HepG2 (cell line): ENCODE data around the gene RFFL. TPM values are rescaled to one million over a fixed set of nuclear protein-coding genes. Genes with fewer than 3 reads are reported as not detected.

Experiments
- BCL6 ChIP-seq: IDR thresholded peaks from 2 replicates; pipeline ENCODE4 v1.6.1; 2016; ENCODE audit warnings: missing genetic modification reagents, missing compliant biosample characterization
- DRAP1 ChIP-seq: IDR thresholded peaks from 2 replicates; pipeline ENCODE4 v1.6.1; 2016; ENCODE audit warnings: missing genetic modification reagents, missing compliant biosample characterization
- FOSL1 ChIP-seq: sonication (generic); formaldehyde crosslinking; IDR thresholded peaks from 2 replicates; pipeline ENCODE4 v1.9.0; 2021; ENCODE audit warnings: missing genetic modification reagents, borderline replicate concordance
- GATAD2A ChIP-seq: IDR thresholded peaks from 2 replicates; pipeline ENCODE4 v1.6.1; 2016
- HDAC1 ChIP-seq: sonication (generic); formaldehyde crosslinking; IDR thresholded peaks from 2 replicates; pipeline ENCODE4 v1.5.1; 2020; ENCODE audit warnings: mild to moderate bottlenecking, missing genetic modification reagents
- JUNB ChIP-seq: sonication (generic); formaldehyde crosslinking; IDR thresholded peaks from 2 replicates; pipeline ENCODE4 v1.8.0; 2022; ENCODE audit warnings: missing genetic modification reagents, mild to moderate bottlenecking, borderline replicate concordance
- MED1 ChIP-seq: sonication (generic); formaldehyde crosslinking; IDR thresholded peaks from 2 replicates; pipeline ENCODE4 v1.4.0; 2020; ENCODE audit warnings: missing genetic modification reagents
- PATZ1 ChIP-seq: sonication (generic); formaldehyde crosslinking; IDR thresholded peaks from 2 replicates; pipeline ENCODE4 v1.4.0; 2020; ENCODE audit warnings: missing genetic modification reagents
- POGK ChIP-seq: sonication (generic); formaldehyde crosslinking; conservative IDR thresholded peaks from 2 replicates; pipeline ENCODE4 v1.8.0; 2022; ENCODE audit warnings: mild to moderate bottlenecking, moderate library complexity, missing genetic modification reagents
- RAD21 ChIP-seq: fragments of 450-650 bp; formaldehyde crosslinking; IDR thresholded peaks from 2 replicates; pipeline ENCODE4 v1.5.0; 2020; ENCODE audit warnings: mild to moderate bottlenecking
- RBFOX2 ChIP-seq: fragments of 200-400 bp; formaldehyde crosslinking; IDR thresholded peaks from 2 replicates; pipeline ENCODE4 v1.6.1; 2017; ENCODE audit warnings: low read depth, mild to moderate bottlenecking, low read length
- SOX6 ChIP-seq, 2 experiments: fragments of 450-650 bp in 1 of 2; sonication (generic) in 1 of 2; formaldehyde crosslinking in 1 of 2; IDR thresholded peaks; 2 replicates each; pipeline versions ENCODE4 v1.4.0 to v1.6.1; 2017 to 2020; ENCODE audit warnings: antibody characterized with exemption in 1 of 2, mild to moderate bottlenecking in 1 of 2, missing genetic modification reagents in 1 of 2
- TSC22D2 ChIP-seq: sonication (generic); formaldehyde crosslinking; IDR thresholded peaks from 2 replicates; pipeline ENCODE4 v1.5.1; 2020; ENCODE audit warnings: missing genetic modification reagents, mild to moderate bottlenecking, borderline replicate concordance
- ZBTB3 ChIP-seq: sonication (generic); formaldehyde crosslinking; IDR thresholded peaks from 2 replicates; pipeline ENCODE4 v1.4.0; 2020; ENCODE audit warnings: low read depth, mild to moderate bottlenecking, moderate library complexity, missing genetic modification reagents, borderline replicate concordance
- ZFP36L1 ChIP-seq: sonication (generic); formaldehyde crosslinking; IDR thresholded peaks from 2 replicates; pipeline ENCODE4 v1.8.0; 2022; ENCODE audit warnings: mild to moderate bottlenecking, missing genetic modification reagents, moderate library complexity
- ZNF296 ChIP-seq: sonication (generic); formaldehyde crosslinking; conservative IDR thresholded peaks from 2 replicates; pipeline ENCODE4 v1.5.0; 2020; ENCODE audit warnings: mild to moderate bottlenecking, missing genetic modification reagents
- ZNF780A ChIP-seq: sonication (generic); formaldehyde crosslinking; IDR thresholded peaks from 2 replicates; pipeline ENCODE4 v1.8.0; 2022; ENCODE audit warnings: mild to moderate bottlenecking, missing genetic modification reagents, moderate library complexity
- ZSCAN21 ChIP-seq: sonication (generic); formaldehyde crosslinking; IDR thresholded peaks from 2 replicates; pipeline ENCODE4 v1.8.0; 2022; ENCODE audit warnings: mild to moderate bottlenecking, missing genetic modification reagents, moderate library complexity, borderline replicate concordance
- ZSCAN25 ChIP-seq: sonication (generic); formaldehyde crosslinking; IDR thresholded peaks from 2 replicates; pipeline ENCODE4 v1.8.0; 2022; ENCODE audit warnings: mild to moderate bottlenecking, missing genetic modification reagents
- ZSCAN9 ChIP-seq: IDR thresholded peaks from 2 replicates; pipeline ENCODE4 v1.6.1; 2016; ENCODE audit warnings: borderline replicate concordance
- polyA plus RNA-seq, 8 experiments: library from polyadenylated mRNA; depleted of rRNA in 3 of 8; stranded (reverse) in 7 of 8; unstranded in 1 of 8; fragments of >200 nt; fragmentation: Illumina TruSeq in 4 of 8; extraction: Trizol in 4 of 8; gene quantifications; 2 replicates each; pipeline versions ENCODE4 v1.2.1 to v1.2.3, GENCODE V29; 2011 to 2016; ENCODE audit warnings: low read depth in 4 of 8, missing spikeins in 1 of 8, mixed read lengths in 1 of 8; ENCODE audit not compliant: insufficient read depth in 1 of 8
- total RNA-seq, 5 experiments: library from RNA; depleted of rRNA; stranded (reverse); fragments of >200 nt; fragmentation: Illumina TruSeq; extraction: Trizol; gene quantifications; 2 replicates each; pipeline ENCODE4 v1.2.3, GENCODE V29; 2016; ENCODE audit warnings: low read depth in 1 of 5
- TF ChIP-seq, protein P1 (sequence below), 2 experiments: fragments of 450-650 bp in 1 of 2; sonication (generic) in 1 of 2; formaldehyde crosslinking; IDR thresholded peaks; 2 replicates each; pipeline versions ENCODE4 v1.5.0 to v1.8.0; 2020 to 2022; ENCODE audit warnings: mild to moderate bottlenecking in 1 of 2, missing genetic modification reagents in 1 of 2
- TF ChIP-seq, protein P2 (sequence below): sonication (generic); formaldehyde crosslinking; IDR thresholded peaks from 2 replicates; pipeline ENCODE4 v1.5.1; 2020; ENCODE audit warnings: missing genetic modification reagents, mild to moderate bottlenecking, borderline replicate concordance

RFFL gene
- total and polyA plus RNA-seq, 2 of the 13 experiments (the other 11 are each of a cell fraction or from before 2014, with no cell fraction given): 24.3 to 48.6 TPM

GRCh38 chr17:35086931-35087573 lies 23.5 kb upstream of the RFFL start (continued):
- TF ChIP-seq PATZ1 (CRISPR knock-in tag) (peak; percentile 43; the same call in 1 of the 2 replicates), TSC22D2 (CRISPR knock-in tag) (no peak), ZFP36L1 (CRISPR knock-in tag) (no peak), RBFOX2 (peak; percentile 25; the same call in 1 of the 2 replicates), JUNB (CRISPR knock-in tag) (no peak), RAD21 (peak; percentile 14; the same call in 1 of the 2 replicates), ZNF780A (CRISPR knock-in tag) (no peak), ZSCAN21 (no peak), DRAP1 (no peak), ZBTB3 (CRISPR knock-in tag) (no peak), POGK (0 out of 2 replicates have a peak, but pooled peaks have one; percentile 24), FOSL1 (no peak), ZNF296 (CRISPR knock-in tag) (no peak), ZSCAN25 (CRISPR knock-in tag) (no peak), BCL6 (CRISPR knock-in tag) (peak; percentile 84), HDAC1 (CRISPR knock-in tag) (peak; percentile 54), ZSCAN9 (CRISPR knock-in tag) (0 out of 2 replicates have a peak, but pooled peaks have one; percentile 21), MED1 (peak; percentile 64), GATAD2A (CRISPR knock-in tag) (peak; percentile 79), SOX6 (IDR thresholded peaks at IDR 0.05) (no peak), SOX6 (CRISPR knock-in tag; IDR thresholded peaks at IDR 0.05) (peak; percentile 46; the same call in 1 of the 2 replicates)
- TF ChIP-seq, protein P1, sequence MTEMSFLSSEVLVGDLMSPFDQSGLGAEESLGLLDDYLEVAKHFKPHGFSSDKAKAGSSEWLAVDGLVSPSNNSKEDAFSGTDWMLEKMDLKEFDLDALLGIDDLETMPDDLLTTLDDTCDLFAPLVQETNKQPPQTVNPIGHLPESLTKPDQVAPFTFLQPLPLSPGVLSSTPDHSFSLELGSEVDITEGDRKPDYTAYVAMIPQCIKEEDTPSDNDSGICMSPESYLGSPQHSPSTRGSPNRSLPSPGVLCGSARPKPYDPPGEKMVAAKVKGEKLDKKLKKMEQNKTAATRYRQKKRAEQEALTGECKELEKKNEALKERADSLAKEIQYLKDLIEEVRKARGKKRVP (CRISPR knock-in tag; IDR thresholded peaks at IDR 0.05): peak in 1 of 2 experiments; percentile 43; a peak in 1 of 4 replicates
- TF ChIP-seq, protein P2, sequence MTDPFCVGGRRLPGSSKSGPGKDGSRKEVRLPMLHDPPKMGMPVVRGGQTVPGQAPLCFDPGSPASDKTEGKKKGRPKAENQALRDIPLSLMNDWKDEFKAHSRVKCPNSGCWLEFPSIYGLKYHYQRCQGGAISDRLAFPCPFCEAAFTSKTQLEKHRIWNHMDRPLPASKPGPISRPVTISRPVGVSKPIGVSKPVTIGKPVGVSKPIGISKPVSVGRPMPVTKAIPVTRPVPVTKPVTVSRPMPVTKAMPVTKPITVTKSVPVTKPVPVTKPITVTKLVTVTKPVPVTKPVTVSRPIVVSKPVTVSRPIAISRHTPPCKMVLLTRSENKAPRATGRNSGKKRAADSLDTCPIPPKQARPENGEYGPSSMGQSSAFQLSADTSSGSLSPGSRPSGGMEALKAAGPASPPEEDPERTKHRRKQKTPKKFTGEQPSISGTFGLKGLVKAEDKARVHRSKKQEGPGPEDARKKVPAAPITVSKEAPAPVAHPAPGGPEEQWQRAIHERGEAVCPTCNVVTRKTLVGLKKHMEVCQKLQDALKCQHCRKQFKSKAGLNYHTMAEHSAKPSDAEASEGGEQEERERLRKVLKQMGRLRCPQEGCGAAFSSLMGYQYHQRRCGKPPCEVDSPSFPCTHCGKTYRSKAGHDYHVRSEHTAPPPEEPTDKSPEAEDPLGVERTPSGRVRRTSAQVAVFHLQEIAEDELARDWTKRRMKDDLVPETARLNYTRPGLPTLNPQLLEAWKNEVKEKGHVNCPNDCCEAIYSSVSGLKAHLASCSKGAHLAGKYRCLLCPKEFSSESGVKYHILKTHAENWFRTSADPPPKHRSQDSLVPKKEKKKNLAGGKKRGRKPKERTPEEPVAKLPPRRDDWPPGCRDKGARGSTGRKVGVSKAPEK (CRISPR knock-in tag): no peak
